Measurements from ENCODE around the gene COG7.

The COG7 gene

DNA sequence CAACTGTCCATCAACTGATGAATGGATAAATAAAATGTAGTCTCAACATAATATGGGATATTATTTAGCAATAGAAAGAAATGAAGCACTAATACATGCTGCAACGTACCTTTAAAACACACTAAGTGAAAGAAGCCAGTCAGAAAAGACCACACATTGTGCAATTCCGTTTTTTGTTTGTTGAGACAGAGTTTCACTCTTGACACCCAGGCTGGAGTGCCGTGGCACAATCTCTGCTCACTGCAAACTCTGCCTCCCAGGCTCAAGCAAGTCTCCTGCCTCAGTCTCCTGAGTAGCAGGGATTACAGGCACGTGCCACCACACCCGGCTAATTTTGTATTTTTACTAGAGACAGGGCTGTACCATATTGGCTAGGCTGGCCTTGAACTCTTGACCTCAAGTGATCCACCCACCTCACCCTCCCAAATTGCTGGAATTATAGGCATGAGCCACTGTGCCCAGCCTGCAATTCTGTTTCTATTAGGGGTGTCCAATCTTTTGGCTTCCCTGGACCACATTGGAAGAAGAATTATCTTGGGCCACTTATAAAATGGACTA lies 110.8 kb downstream of the COG7 start:
- H3K27ac Mint-ChIP-seq, result no peak overlapping the region
- H3K36me3 Mint-ChIP-seq (ENCODE audit: low read depth), result no peaks in the 10 kb centered on the region
- H3K4me1 Mint-ChIP-seq (ENCODE audit: low read depth), result no peaks in the 10 kb centered on the region
- no peak overlapping the region for H3K4me3 Mint-ChIP-seq
- H3K9me3 Mint-ChIP-seq, result no peaks in the 10 kb centered on the region
- no peak for DNase-seq (ENCODE audit: low spot score)
- H3K27me3 Mint-ChIP-seq (ENCODE audit: low read depth), result peaks cover 8% of the 10 kb centered on the region

DNA sequence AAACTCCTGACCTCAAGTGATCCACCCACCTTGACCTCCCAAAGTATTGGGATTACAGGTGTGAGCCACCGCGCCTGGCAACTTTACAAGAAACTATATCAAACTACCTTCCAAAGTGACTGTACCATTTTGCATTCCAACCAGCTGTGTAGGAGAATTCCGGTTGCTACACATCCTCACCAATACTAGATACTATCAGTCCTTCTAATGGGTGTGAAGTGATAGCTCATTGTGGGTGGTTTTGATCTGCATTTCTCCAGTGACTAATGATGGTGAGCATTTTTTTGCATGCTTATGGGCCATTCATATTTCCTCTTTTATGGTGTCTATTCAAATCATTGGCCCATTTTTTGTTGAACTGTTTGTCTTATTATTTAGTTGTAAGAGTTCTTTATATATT lies 113.2 kb downstream of the COG7 start:
- Mint-ChIP-seq H3K9me3 (no peaks in the 10 kb centered on the region), H3K36me3 (ENCODE audit: low read depth) (no peaks in the 10 kb centered on the region), H3K4me3 (no peak overlapping the region), H3K27me3 (ENCODE audit: low read depth) (peaks cover 8% of the 10 kb centered on the region), H3K27ac (no peak overlapping the region), H3K4me1 (ENCODE audit: low read depth) (no peaks in the 10 kb centered on the region)
- DNase-seq (ENCODE audit: low spot score), result no peak
